T-cell (primary cell): ENCODE measurements around the gene ALG10. TPM values are rescaled to one million over a fixed set of nuclear protein-coding genes. Genes with fewer than 3 reads are reported as not detected.
"Not testable (repeated sequence)": the region's sequence is repeated elsewhere in the genome, so short reads cannot be mapped to it uniquely, and the experiment has no call there.

ENCODE experiments used
- ATAC-seq, 4 experiments: fragments of 200-7000 bp in 3 of 4; fragments of 150-1000 bp in 1 of 4; cut with Tn5 transposase; replicated peaks in 1 of 4; 1 replicate in 3 of 4; 2 replicates in 1 of 4; pipeline ENCODE4 v1.10.0; 2021; ENCODE audit warnings: moderate library complexity in 3 of 4, mild to moderate bottlenecking in 2 of 4, moderate number of reproducible peaks in 1 of 4
- CTCF ChIA-PET, 2 donors: fragments of 300-600 bp; sonication (Branson Sonifier 250); formaldehyde crosslinking; loops; one replicate each; lab custom pipeline; 2022; ENCODE audit warnings: antibody characterized with exemption in 2 of 2; lab: Charles Lee
- POLR2A ChIA-PET, 2 donors: fragments of 300-600 bp; sonication (Branson Sonifier 250); formaldehyde crosslinking; loops; one replicate each; lab custom pipeline; 2022; ENCODE audit warnings: antibody characterized with exemption in 2 of 2; lab: Charles Lee
- DNase-seq, 35 experiments: peaks; one replicate each; pipeline versions ENCODE4 v3.0.0 to v3.0.0-alpha.2; 2013 to 2023
- H3K27ac ChIP-seq: one replicate; pipeline ENCODE4 v1.5.1; 2013; ENCODE audit warnings: low read length
- H3K27me3 ChIP-seq, 2 experiments: replicated peaks in 1 of 2; 1 replicate in 1 of 2; 2 replicates in 1 of 2; pipeline versions ENCODE4 v1.6.1 to v1.7.0; 2013; ENCODE audit warnings: low read length in 1 of 2, mixed read lengths in 1 of 2; ENCODE audit not compliant: control insufficient read depth in 2 of 2, insufficient read depth in 2 of 2; ENCODE audit errors: extremely low read depth in 1 of 2
- H3K36me3 ChIP-seq, 2 donors: 1 replicate in 1 of 2; 2 replicates in 1 of 2; pipeline versions ENCODE4 v1.6.1 to v1.7.0; 2013; ENCODE audit warnings: low read length in 1 of 2; ENCODE audit not compliant: control insufficient read depth in 2 of 2, insufficient read depth in 1 of 2; ENCODE audit errors: extremely low read depth in 1 of 2
- H3K4me1 ChIP-seq, 2 experiments: 1 replicate in 1 of 2; 2 replicates in 1 of 2; pipeline versions ENCODE4 v1.6.1 to v1.7.0; 2013; ENCODE audit warnings: low read length in 2 of 2, mixed read lengths in 1 of 2; ENCODE audit not compliant: insufficient read depth in 2 of 2, control insufficient read depth in 1 of 2; ENCODE audit errors: extremely low read depth in 1 of 2
- H3K4me3 ChIP-seq, 2 donors: 1 replicate in 1 of 2; 2 replicates in 1 of 2; pipeline versions ENCODE4 v1.5.1 to v1.7.0; 2013; ENCODE audit warnings: mild to moderate bottlenecking in 2 of 2, low read length in 1 of 2, moderate library complexity in 1 of 2; ENCODE audit not compliant: control insufficient read depth in 1 of 2; ENCODE audit errors: extremely low read depth in 1 of 2
- H3K9me3 ChIP-seq: 2 replicates; pipeline ENCODE4 v1.7.0; 2013
- H3K27ac Mint-ChIP-seq, 2 donors: one replicate each; pipeline ENCODE4 v1.8.0; 2020 to 2021; ENCODE audit warnings: mild to moderate bottlenecking in 2 of 2, mixed read lengths in 2 of 2
- H3K27me3 Mint-ChIP-seq, 2 donors: one replicate each; pipeline ENCODE4 v1.8.0; 2021 to 2022; ENCODE audit warnings: mixed read lengths in 2 of 2
- H3K36me3 Mint-ChIP-seq: one replicate; pipeline ENCODE4 v1.8.0; 2021; ENCODE audit warnings: mixed read lengths
- H3K4me1 Mint-ChIP-seq, 3 donors: one replicate each; pipeline ENCODE4 v1.8.0; 2020 to 2022; ENCODE audit warnings: mixed read lengths in 3 of 3, mild to moderate bottlenecking in 1 of 3
- H3K4me3 Mint-ChIP-seq, 3 donors: one replicate each; pipeline ENCODE4 v1.8.0; 2020 to 2022; ENCODE audit warnings: mild to moderate bottlenecking in 3 of 3, mixed read lengths in 3 of 3, moderate library complexity in 3 of 3
- H3K9me3 Mint-ChIP-seq, 3 donors: one replicate each; pipeline ENCODE4 v1.8.0; 2020 to 2022; ENCODE audit warnings: mixed read lengths in 3 of 3
- WGBS: methylation state at CpG from one replicate; pipeline ENCODE4 v1.1.5; 2013; ENCODE audit warnings: missing lambda C conversion rate; ENCODE audit not compliant: insufficient coverage; 5-methylcytosine and 5-hydroxymethylcytosine counted together
- total RNA-seq, 35 experiments: library from RNA in 6 of 35; stranded (reverse) in 6 of 35; fragments of 120-200 nt in 1 of 35; gene quantifications; one replicate each; pipeline versions ENCODE4 v1.2.1 to v1.2.4 and lab custom pipeline; 2013 to 2026

The ALG10 gene
- total RNA-seq, 5 donors from 2014 or later (not counting 1 experiment from before 2014, with no cell fraction given) = 11.4 to 19.5 (median 15.7) TPM

- H3K27ac Mint-ChIP-seq = no peak overlapping the region
- H3K36me3 ChIP-seq = no peaks in the 10 kb centered on the region
- no peak overlapping the region for H3K4me3 Mint-ChIP-seq
- no peaks in the 10 kb centered on the region for H3K4me1 ChIP-seq
- no peaks in the 10 kb centered on the region for H3K9me3 ChIP-seq
- H3K9me3 Mint-ChIP-seq = no peaks in the 10 kb centered on the region
- H3K27ac ChIP-seq = no peak overlapping the region
- H3K27me3 ChIP-seq = peaks cover 0 to 3% of the 10 kb centered on the region in 2 experiments
- no peaks in the 10 kb centered on the region for H3K36me3 Mint-ChIP-seq
- no peak overlapping the region for H3K4me3 ChIP-seq
- H3K4me1 Mint-ChIP-seq = no peaks in the 10 kb centered on the region
- WGBS = 100% methylated on average over 1 of the region's 4 CpGs
- DNase-seq (no peak), ATAC-seq (no peak)
- ChIA-PET CTCF (no interaction called here), POLR2A (no interaction called here)
- H3K27me3 Mint-ChIP-seq = peaks cover 13 to 14% of the 10 kb centered on the region in 2 donors
Measured at GRCh38 chr12:33994857-33995808, 27.2 kb upstream of the ALG10 start.

GRCh38 chr12:34008835-34009234, 13.5 kb upstream of the ALG10 start:
- ATAC-seq, H3K4me3 Mint-ChIP-seq, H3K27ac ChIP-seq, H3K36me3 Mint-ChIP-seq, H3K4me3 ChIP-seq, DNase-seq, H3K36me3 ChIP-seq, H3K27me3 ChIP-seq, H3K27ac Mint-ChIP-seq, H3K4me1 ChIP-seq, H3K9me3 ChIP-seq, POLR2A ChIA-PET, H3K4me1 Mint-ChIP-seq, CTCF ChIA-PET, H3K9me3 Mint-ChIP-seq: not testable (repeated sequence)
- peaks cover 10 to 18% of the 10 kb centered on the region in 2 donors for H3K27me3 Mint-ChIP-seq

- ATAC-seq (no peak), DNase-seq (no peak)
- peaks cover 0 to 5% (median under 1%) of the 10 kb centered on the region in 3 donors for H3K4me1 Mint-ChIP-seq
- no peaks in the 10 kb centered on the region for H3K36me3 ChIP-seq
- no peaks in the 10 kb centered on the region for H3K36me3 Mint-ChIP-seq
- no peak overlapping the region for H3K4me3 Mint-ChIP-seq
- peaks cover 0 to 3% of the 10 kb centered on the region in 2 experiments for H3K27me3 ChIP-seq
- no peaks in the 10 kb centered on the region for H3K9me3 ChIP-seq
- no CpG with 5 or more reads among the region's 3 CpGs for WGBS
- peaks cover 5 to 8% of the 10 kb centered on the region in 2 donors for H3K27me3 Mint-ChIP-seq
- H3K27ac Mint-ChIP-seq = no peak overlapping the region
- no peaks in the 10 kb centered on the region for H3K9me3 Mint-ChIP-seq
- H3K4me1 ChIP-seq = no peaks in the 10 kb centered on the region
- POLR2A ChIA-PET = no interaction called here
- CTCF ChIA-PET = no interaction called here
- no peak overlapping the region for H3K4me3 ChIP-seq
- no peak overlapping the region for H3K27ac ChIP-seq
Measured at GRCh38 chr12:34016361-34016760, 5.9 kb upstream of the ALG10 start.

GRCh38 chr12:34021071-34021470, 1.2 kb upstream of the ALG10 start:
- H3K27ac Mint-ChIP-seq = peak overlapping the region; percentile 95 to 99
- H3K9me3 Mint-ChIP-seq = no peaks in the 10 kb centered on the region
- H3K36me3 Mint-ChIP-seq = peaks cover 6% of the 10 kb centered on the region
- Histone ChIP-seq H3K27me3 (peaks cover 0 to 3% of the 10 kb centered on the region in 2 experiments), H3K27ac (peak overlapping the region; percentile 82), H3K4me3 (no peak overlapping the region), H3K9me3 (no peaks in the 10 kb centered on the region), H3K36me3 (peaks cover 0 to 5% of the 10 kb centered on the region in 2 donors), H3K4me1 (peaks cover 5 to 7% of the 10 kb centered on the region in 2 experiments)
- peak overlapping the region in 1 of 3 donors; percentile 95 for H3K4me3 Mint-ChIP-seq
- CTCF ChIA-PET = interaction anchor here (0.6 to 3.7 kb wide), 6 partner anchors 11 to 1463 kb away, joined by 3 to 84 read pairs (median 4); partner anchors contain the start of gene YARS2 (in 2 of the 2)
- H3K27me3 Mint-ChIP-seq = peaks cover 0 to 2% of the 10 kb centered on the region in 2 donors
- POLR2A ChIA-PET = interaction anchor here in 1 of 2 donors (0.8 kb wide), 1 partner anchor 1265 kb away, joined by 5 read pairs; the partner anchor contains the start of gene YARS2
- no peak for DNase-seq
- WGBS = no CpG with 5 or more reads among the region's 1 CpG
- H3K4me1 Mint-ChIP-seq = peaks cover 20 to 33% (median 23%) of the 10 kb centered on the region in 3 donors
- no peak for ATAC-seq

GRCh38 chr12:34027661-34028060, 5.4 kb downstream of the ALG10 start:
- H3K36me3 ChIP-seq, POLR2A ChIA-PET, DNase-seq, H3K9me3 Mint-ChIP-seq, H3K9me3 ChIP-seq, H3K27ac ChIP-seq, H3K4me3 ChIP-seq, H3K27me3 ChIP-seq, ATAC-seq, H3K27ac Mint-ChIP-seq, CTCF ChIA-PET, H3K27me3 Mint-ChIP-seq, H3K4me1 ChIP-seq, H3K4me3 Mint-ChIP-seq: not testable (repeated sequence)
- H3K36me3 Mint-ChIP-seq = peaks cover 12% of the 10 kb centered on the region
- peaks cover 11 to 18% (median 13%) of the 10 kb centered on the region in 3 donors for H3K4me1 Mint-ChIP-seq
- no CpG with 5 or more reads among the region's 2 CpGs for WGBS

GRCh38 chr12:34030591-34030990, 8.3 kb downstream of the ALG10 start:
- ChIA-PET CTCF (no interaction called here), POLR2A (interaction anchor here in 1 of 2 donors (0.6 kb wide), 1 partner anchor 9 kb away, joined by 5 read pairs; no protein-coding TSS in a partner anchor)
- no peaks in the 10 kb centered on the region for H3K4me1 Mint-ChIP-seq
- H3K27ac Mint-ChIP-seq = no peak overlapping the region
- DNase-seq (no peak), ATAC-seq (no peak)
- H3K4me3 Mint-ChIP-seq = no peak overlapping the region
- no peaks in the 10 kb centered on the region for H3K9me3 Mint-ChIP-seq
- Histone ChIP-seq H3K27me3 (no peaks in the 10 kb centered on the region), H3K4me1 (no peaks in the 10 kb centered on the region), H3K36me3 (peaks cover 0 to 3% of the 10 kb centered on the region in 2 donors), H3K4me3 (no peak overlapping the region), H3K27ac (no peak overlapping the region), H3K9me3 (no peaks in the 10 kb centered on the region)
- peaks cover 8% of the 10 kb centered on the region for H3K36me3 Mint-ChIP-seq
- H3K27me3 Mint-ChIP-seq = no peaks in the 10 kb centered on the region
- 100% methylated on average over 1 of the region's 4 CpGs for WGBS
